Epithelial cell of prostate (primary cell): ENCODE data around the gene TPD52L1.
"Not testable (repeated sequence)": the region's sequence is repeated elsewhere in the genome, so short reads cannot be mapped to it uniquely, and the experiment has no call there.

Experiments used
- DNase-seq: peaks from one replicate; pipeline ENCODE4 v3.0.0-alpha.2; 2011; ENCODE audit warnings: low read depth, low spot score
- H3K27ac ChIP-seq: fragments of 450-650 bp; 2 replicates; pipeline ENCODE4 v1.5.1; 2017; ENCODE audit warnings: mild to moderate bottlenecking

TPD52L1 gene

DNA sequence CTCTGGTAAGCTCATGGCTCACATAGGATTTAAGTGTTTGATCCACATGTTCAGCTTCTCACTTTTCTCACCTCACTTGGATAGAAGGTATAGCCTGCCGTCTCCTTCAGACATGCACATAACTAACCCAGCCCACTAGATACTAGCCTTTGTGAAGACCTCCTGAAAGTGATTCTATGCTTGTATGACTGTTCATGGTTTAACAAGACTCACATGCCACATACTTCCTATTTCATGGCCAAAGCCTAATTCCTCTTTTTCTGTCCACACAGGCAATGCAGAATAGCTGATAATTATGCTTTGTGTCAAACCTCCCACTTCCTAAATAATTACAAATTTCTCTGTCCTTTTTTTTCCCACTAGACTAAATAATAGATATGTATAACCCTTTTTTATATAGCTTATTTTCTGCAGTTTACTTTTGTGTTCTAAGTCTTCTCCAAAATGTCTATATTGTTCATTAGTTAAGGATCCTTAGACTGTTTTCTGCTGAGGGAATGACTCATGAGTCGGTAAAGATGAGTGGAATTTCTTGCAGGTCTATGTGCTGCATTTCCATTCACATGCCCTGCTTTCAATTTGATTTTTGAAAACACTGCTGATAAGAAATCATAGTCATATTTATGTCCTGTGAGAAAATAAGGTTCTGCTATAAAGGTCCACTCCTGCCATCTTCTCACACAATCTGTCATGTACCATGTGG is 105.2 kb downstream of the TPD52L1 start:
- peak overlapping the region; percentile 19 for H3K27ac ChIP-seq
- DNase-seq, result no peak

DNA sequence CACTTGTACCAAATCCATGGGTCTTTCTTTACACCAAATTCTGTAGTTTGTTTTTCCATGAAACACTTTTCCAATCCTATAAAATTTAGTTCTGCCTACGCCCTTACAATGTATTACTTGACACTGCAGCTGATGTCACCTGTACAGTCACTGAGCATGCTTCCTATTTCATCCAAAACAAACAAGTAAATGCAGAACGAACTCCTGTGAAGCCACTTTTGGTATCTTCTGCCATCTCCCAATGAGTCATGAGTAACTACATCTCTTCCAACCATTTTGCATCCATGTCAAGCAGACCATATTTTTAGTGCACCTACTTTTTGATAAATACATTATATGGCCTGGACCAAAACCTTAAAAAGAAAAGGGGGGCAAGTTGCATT is 105.8 kb downstream of the TPD52L1 start:
- H3K27ac ChIP-seq, result peak overlapping the region; percentile 19
- no peak for DNase-seq

GRCh38 chr6:125262016-125263013 is 108.7 kb downstream of the TPD52L1 start:
- H3K27ac ChIP-seq, result no peak overlapping the region
- DNase-seq, result no peak

GRCh38 chr6:125264476-125264875 is 110.9 kb downstream of the TPD52L1 start:
- DNase-seq, result no peak
- no peak overlapping the region for H3K27ac ChIP-seq

GRCh38 chr6:125267806-125268523 is 114.4 kb downstream of the TPD52L1 start:
- H3K27ac ChIP-seq, result no peak overlapping the region
- DNase-seq, result no peak

- no peak overlapping the region for H3K27ac ChIP-seq
- no peak for DNase-seq
These were observed 115.2 kb downstream of the TPD52L1 start for GRCh38 chr6:125268765-125269164.

- DNase-seq, result no peak
- no peak overlapping the region for H3K27ac ChIP-seq
These were observed 115.9 kb downstream of the TPD52L1 start for GRCh38 chr6:125269328-125269985.

DNA sequence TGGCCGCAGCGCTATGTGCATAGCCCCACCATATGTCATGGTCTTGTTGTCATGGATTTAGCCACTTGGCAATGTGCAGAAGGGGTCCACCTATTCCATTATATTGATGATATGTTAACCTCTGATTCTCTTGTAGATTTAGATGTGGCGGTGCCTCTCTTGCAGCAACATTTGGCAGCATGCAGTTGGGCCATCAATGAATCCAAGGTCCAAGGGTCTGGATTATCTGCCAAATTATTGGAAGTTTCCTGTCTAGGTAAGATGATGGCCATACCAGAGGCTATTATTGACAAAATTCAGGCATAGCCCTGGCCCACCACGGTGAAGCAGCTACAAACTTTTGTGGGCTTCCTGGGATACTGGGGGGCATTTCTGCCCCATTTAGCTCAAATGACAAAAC is 116.8 kb downstream of the TPD52L1 start:
- DNase-seq, result no peak
- H3K27ac ChIP-seq, result no peak overlapping the region

DNA sequence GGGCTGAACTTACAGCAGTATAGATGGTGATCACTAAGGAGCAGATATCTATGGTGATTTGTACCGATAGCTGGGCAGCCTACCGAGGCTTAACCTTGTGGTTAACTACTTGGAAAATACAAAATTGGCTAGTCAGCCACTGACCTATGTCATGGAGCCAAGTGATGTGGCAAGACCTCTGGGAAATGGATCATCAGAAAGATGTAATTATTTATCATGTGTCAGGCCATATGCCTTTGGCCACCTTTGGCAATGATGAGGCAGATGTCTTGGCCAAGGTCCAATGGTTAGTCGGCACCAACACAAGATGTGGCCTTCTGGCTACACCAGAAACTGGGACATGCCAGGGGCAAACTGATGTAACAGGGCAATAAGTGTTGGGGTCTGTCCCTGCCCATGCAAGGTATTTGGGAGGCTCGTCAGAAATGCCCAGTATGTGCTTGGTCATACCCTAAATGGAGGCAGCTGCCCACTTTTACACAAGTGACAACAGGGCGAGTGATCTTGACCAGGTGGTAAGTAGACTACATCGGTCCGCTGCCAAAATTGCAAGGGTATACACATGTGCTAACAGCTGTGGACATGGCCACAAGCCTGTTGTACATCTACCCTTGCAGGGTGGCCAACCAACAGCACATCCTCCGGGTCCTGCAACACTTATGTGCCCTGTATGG is 118.0 kb downstream of the TPD52L1 start:
- H3K27ac ChIP-seq, result no peak overlapping the region
- no peak for DNase-seq

- H3K27ac ChIP-seq, result peak overlapping the region; percentile 59
These were observed 119.7 kb downstream of the TPD52L1 start for GRCh38 chr6:125273251-125273650.

GRCh38 chr6:125273965-125274364 is 120.4 kb downstream of the TPD52L1 start:
- peak overlapping the region; percentile 59 for H3K27ac ChIP-seq
- DNase-seq, result peak; percentile 82

More at GRCh38 chr6:125273251-125273650, 119.7 kb downstream of the TPD52L1 start:
- DNase-seq, result no peak

DNA sequence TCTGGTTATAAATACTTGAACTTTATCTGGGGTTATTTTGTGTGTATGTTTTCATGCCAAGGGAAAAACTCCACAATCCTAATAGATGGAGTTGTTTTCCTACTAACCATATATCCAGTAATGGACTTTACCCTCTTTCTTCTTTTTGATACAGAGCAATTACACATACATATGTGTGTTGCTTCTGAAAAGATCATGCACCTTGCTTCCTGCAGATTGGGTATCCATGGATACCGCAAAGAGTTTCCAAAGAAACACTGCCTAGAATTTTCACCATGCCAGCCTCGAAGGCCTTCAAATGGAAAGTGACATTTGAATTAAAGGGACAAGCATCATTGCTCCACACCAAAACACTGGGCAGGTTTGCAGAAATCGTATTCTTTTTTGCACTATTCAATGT is 121.4 kb downstream of the TPD52L1 start:
- no peak for DNase-seq
- peak overlapping the region; percentile 59 for H3K27ac ChIP-seq

DNA sequence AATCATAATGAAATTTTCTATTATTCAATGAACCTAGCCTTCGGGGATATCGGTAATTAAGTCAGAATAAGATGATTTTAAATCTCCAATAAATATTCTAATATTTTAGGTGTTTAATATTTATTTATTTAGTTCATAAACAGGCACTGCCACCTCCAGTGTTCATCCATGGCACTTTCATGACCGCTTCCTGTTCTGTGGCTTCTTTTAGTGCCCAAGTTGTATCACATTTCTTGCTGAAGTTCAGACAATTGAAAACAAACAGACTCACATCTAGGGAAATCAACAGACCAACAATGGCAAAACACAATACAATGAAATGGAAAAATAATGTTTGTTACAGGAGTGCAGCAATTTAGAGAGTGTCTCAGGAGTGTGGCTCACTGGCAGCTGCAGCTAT is 122.2 kb downstream of the TPD52L1 start:
- no peak for DNase-seq
- no peak overlapping the region for H3K27ac ChIP-seq

- no peak overlapping the region for H3K27ac ChIP-seq
- no peak for DNase-seq
These were observed 124.3 kb downstream of the TPD52L1 start for GRCh38 chr6:125277838-125278237.

DNA sequence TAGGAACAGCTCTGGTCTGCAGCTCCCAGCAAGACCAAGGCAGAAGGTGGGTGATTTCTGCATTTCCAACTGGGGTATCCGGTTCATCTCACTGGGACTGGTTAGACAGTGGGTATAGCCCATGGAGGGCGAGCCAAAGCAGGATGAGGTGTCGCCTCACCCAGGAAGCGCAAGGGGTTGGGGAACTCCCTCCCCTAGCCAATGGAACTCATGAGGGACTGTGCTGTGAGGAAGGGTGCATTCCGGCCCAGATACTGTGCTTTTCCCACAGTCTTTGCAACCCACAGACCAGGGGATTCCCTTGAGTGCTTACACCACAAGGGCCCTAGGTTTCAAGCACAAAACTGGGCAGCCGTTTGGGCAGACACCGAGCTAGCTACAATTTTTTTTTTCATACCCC is 126.4 kb downstream of the TPD52L1 start:
- no peak overlapping the region for H3K27ac ChIP-seq
- DNase-seq, result no peak

DNA sequence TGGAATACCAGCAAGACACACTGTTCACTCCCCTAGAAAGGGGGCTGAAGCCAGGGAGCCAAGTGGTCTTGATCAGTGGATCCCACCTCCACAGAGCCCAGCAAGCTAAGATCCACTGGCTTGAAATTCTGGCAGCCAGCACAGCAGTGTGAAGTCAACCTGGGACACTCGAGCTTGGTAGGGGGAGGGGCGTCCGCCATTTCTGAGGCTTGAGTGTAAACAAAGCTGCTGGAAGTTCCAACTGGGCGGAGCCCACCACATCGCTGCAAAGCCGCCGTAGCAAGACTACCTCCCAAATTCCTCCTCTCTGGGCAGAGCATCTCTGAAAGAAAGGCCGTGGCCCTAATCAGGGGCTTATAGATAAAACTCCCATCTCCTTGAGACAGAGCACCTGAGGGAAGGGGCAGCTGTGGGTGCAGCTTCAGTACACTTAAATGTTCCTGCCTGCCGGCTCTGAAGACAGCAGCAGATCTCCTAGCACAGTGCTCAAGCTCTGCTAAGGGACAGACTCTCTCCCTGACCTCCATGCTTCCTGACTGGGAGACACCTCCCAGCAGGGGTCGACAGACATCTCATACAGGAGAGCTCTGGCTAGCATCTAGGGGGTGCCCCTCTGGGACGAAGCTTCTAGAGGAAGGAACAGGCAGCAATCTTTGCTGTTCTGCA is 126.9 kb downstream of the TPD52L1 start:
- not testable (repeated sequence) for H3K27ac ChIP-seq, DNase-seq

- not testable (repeated sequence) for H3K27ac ChIP-seq, DNase-seq
These were observed 128.9 kb downstream of the TPD52L1 start for GRCh38 chr6:125282470-125282869.

DNA sequence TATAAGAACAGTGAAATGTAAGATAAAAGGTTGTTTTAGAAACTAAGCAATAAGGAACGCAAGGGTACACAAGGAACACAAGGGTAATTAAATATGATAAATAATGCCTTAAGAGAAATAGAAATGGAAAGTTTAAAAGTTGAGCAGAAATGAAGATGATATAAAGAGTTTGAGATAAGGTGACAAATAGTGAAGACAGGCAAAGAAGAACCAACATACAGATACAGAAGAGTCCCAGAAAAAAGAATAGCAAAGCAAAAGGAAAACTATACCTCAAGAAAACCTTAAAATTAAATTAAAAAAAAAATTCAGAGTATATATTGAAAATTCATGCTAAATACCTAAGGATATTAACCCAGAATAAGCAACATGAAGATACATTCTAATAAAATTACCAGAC is 131.8 kb downstream of the TPD52L1 start:
- no peak overlapping the region for H3K27ac ChIP-seq
- DNase-seq, result no peak

GRCh38 chr6:125285936-125286335 is 132.4 kb downstream of the TPD52L1 start:
- DNase-seq, result no peak
- H3K27ac ChIP-seq, result no peak overlapping the region
